ENCODE measurements around the gene PKNOX2.

PKNOX2 gene

GRCh38 chr11:125320347-125321076, 156.0 kb downstream of the PKNOX2 start:
- no peak for DNase-seq

- DNase-seq: no peak
These were observed 157.7 kb downstream of the PKNOX2 start for GRCh38 chr11:125322289-125322688.

- DNase-seq: no peak
These were observed 160.6 kb downstream of the PKNOX2 start for GRCh38 chr11:125325196-125325595.

GRCh38 chr11:125326126-125326525, 161.6 kb downstream of the PKNOX2 start:
- DNase-seq: no peak

- DNase-seq: no peak
These were observed 163.1 kb downstream of the PKNOX2 start for GRCh38 chr11:125327518-125328224.

GRCh38 chr11:125328225-125328580, 163.7 kb downstream of the PKNOX2 start:
- no peak for DNase-seq

- DNase-seq: no peak
These were observed 165.2 kb downstream of the PKNOX2 start for GRCh38 chr11:125329786-125330185.

- no peak for DNase-seq
These were observed 166.1 kb downstream of the PKNOX2 start for GRCh38 chr11:125330462-125331325.

- DNase-seq: no peak
These were observed 166.9 kb downstream of the PKNOX2 start for GRCh38 chr11:125331357-125332035.

GRCh38 chr11:125332821-125333220, 168.3 kb downstream of the PKNOX2 start:
- no peak for DNase-seq

- DNase-seq: no peak
These were observed 169.0 kb downstream of the PKNOX2 start for GRCh38 chr11:125333354-125334073.

- no peak for DNase-seq
These were observed 170.6 kb downstream of the PKNOX2 start for GRCh38 chr11:125335106-125335505.

GRCh38 chr11:125337836-125338834, 173.6 kb downstream of the PKNOX2 start:
- DNase-seq: no peak

GRCh38 chr11:125338886-125339811, 174.6 kb downstream of the PKNOX2 start:
- no peak for DNase-seq

- no peak for DNase-seq
These were observed 177.1 kb downstream of the PKNOX2 start for GRCh38 chr11:125341676-125342075.

GRCh38 chr11:125342281-125342930, 177.9 kb downstream of the PKNOX2 start:
- no peak for DNase-seq

- DNase-seq: no peak
These were observed 178.7 kb downstream of the PKNOX2 start for GRCh38 chr11:125343086-125343717.

- no peak for DNase-seq
These were observed 179.2 kb downstream of the PKNOX2 start for GRCh38 chr11:125343718-125344131.

Measured in DMS153 (cell line).